ENCODE measurements around the gene CAMK2B.

- no peak for TF ChIP-seq EZH2 (IDR thresholded peaks at IDR 0.05; ENCODE audit: borderline replicate concordance)
- TF ChIP-seq CTCF (IDR thresholded peaks at IDR 0.05; ENCODE audit: poor library complexity): no peak
- TF ChIP-seq EZH2phosphoT487 (IDR thresholded peaks at IDR 0.05; ENCODE audit: low read depth, severe bottlenecking, unreplicated experiment): no peak
These were observed 40.4 kb downstream of the CAMK2B start for GRCh38 chr7:44284881-44285541.

Measured in hepatocyte (in vitro differentiated cells).